Endometrium (tissue), 2 donors: ENCODE measurements around the gene CTIF.

ENCODE experiments used
- FAIRE-seq: peaks from 2 replicates; lab custom pipeline; 2012; peaks lifted over from hg19 to GRCh38; lab: Jason Lieb, UNC
- donor health status: control.
- donor health status: control.

CTIF gene

DNA sequence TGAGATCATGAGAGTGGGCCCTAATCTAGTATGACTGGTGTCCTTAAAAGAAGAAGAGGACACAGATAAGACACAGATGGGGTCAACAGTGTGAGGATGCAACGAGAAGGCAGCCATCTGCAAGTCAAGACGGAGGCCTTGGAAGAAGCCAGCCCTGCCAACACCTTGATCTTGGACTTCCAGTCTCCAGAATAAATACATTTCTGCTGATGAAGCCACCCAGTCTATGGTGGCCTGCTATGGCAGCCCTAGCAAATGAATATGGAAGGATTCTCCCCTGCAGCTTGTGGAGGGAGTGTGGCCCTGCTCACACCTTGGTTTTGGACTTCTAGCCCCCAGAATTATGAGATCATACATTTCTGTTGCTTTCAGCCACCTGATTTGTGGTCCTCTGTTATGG, 12.3 kb downstream of the CTIF start:
- FAIRE-seq, result no peak

DNA sequence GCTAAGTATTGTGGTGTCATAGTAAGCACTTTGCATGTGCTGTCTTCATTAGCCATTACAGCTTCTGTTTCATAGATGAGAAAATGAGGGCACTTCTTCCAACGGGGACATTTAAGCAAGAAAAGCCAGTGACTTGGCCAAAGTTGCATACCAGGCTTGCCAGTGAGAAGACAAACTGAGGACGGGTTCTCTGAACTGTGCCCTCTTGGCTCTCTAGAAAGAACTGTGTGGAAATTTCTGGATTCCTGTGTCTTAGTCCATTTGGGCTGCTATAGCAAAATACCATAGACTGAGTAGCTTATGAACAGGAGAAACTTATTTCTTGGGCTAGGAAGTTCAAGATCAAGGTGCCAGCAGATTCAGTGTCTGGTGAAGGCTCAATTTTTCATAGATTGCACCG, 13.3 kb downstream of the CTIF start:
- FAIRE-seq, result no peak

- no peak for FAIRE-seq
Observed at GRCh38 chr18:48553236-48553635, 14.4 kb downstream of the CTIF start.

- FAIRE-seq, result no peak
Observed at GRCh38 chr18:48554610-48555400, 16.0 kb downstream of the CTIF start.

DNA sequence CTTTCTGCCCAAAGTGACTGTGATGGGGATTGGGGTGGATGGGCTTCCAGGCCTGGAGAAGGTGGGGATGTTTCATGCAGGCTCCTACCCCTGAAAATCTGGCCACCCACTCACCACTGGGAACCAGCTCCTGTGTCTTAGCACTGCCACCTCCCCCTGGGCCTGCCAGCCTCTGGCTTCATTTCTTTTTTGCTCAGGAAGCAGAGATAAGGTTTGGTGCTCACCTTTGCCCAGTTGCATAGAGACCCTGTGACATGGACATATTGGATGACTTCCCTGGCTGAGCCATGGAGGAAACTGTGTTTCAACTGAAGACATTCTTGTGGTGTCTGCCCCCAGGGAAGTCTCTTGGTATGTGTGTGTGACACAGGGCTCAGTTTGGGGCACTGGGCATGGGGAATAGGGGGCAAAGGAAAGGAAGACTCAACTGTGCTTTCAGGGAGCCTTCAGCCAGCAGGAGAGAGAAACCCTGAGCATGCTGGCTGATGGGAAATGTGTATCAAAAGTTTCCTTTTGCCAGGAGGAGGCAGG, 16.7 kb downstream of the CTIF start:
- FAIRE-seq, result no peak

DNA sequence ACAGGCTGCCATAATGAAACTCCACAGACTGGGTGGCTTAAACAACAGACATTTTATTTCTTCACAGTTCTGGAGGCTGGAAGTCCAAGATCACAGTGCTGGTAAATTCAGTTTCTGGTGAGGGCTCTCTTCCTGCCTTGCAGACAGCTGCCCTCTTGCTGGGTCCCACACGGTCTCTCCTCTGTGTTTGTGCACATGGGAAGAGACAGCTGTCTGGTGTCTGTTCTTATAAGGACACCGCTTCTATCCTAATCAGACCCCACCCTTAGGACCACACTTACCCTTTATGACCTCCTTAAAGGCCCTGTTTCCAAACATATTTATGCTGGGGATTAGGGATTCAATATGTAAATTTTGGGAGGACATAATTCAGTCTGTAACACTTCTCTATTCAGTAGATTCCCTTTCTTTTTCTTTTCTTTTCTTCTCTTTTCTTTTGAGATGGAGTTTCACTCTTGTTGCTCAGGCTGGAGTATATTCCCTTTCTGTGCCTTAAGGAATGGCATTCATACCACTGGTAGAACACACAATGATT, 18.9 kb downstream of the CTIF start:
- no peak for FAIRE-seq

DNA sequence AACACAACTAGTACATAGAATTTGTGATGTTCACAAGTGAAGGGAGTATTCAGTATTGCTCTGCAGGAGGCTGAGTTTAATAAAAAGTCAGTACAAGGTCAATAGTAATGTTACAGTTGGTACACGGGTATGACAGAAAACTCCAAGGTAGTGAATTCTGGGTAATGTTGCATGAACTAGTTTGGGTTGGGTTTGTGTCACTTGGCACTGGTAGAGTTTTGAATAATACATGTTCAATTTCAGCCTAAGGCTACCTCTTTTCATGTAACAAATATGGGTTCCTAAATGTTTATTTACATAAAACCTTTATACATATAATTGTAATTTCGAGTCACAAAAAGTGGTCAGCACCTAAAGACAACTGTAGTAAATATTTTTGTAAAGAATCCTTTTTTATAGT, 19.4 kb downstream of the CTIF start:
- no peak for FAIRE-seq

DNA sequence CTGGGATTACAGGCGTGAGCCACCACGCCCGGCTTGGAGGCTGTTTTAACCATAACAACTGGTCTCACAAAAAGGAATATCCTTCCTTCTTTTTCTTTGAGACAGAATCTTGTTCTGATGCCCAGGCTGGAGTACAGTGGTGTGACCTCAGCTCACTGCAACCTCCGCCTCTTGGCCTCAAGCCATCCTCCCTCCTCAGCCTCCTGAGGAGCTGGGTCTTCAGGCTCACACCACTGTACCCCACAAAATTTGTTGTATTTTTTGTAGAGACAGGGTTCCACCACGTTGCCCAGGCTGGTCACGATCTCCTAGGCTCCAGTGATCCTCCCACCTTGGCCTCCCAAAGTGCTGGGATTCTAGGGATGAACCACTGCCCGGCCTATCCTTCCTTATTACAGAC, 21.7 kb downstream of the CTIF start:
- FAIRE-seq, result no peak

GRCh38 chr18:48562075-48562474, 23.2 kb downstream of the CTIF start:
- no peak for FAIRE-seq

DNA sequence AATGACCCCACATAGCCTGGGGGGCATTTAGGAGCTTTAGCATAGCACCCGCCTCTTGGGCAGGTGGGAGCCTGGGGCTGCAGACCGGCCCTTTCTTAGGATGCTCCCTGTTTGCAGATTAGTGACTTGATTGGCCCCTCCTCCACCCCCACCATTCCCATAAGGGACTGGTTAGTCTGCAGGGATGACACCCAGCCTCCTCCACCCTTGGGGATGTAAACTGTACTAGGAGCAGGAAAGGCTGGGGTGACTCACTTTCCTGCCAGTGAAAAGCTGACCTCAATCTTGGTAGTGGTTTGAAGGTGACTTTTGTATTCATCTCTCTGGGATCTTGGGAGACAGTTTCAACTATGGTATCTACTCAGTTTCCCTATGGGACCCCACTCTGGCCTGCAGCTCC, 24.2 kb downstream of the CTIF start:
- no peak for FAIRE-seq

GRCh38 chr18:48564139-48564538, 25.3 kb downstream of the CTIF start:
- FAIRE-seq, result no peak

DNA sequence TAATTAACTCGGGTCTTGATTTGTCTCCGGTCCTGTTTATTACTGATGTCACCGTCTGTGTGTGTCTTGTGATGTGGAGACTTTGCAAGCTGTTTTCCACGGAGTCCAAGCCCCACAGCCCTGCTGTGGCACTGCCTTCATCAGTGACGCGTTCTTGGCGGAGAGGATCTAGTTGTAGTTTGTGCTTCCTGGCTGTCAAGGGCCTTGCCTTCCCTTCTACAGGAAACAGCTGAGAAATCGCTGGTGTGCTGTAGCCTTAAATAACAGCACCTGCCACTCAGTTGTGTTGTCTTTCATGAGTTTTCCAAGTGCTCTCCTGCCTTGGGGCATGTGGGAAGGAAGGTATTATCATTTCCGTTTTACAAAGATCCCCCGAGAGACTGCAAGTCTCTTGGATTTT, 26.3 kb downstream of the CTIF start:
- FAIRE-seq, result no peak

DNA sequence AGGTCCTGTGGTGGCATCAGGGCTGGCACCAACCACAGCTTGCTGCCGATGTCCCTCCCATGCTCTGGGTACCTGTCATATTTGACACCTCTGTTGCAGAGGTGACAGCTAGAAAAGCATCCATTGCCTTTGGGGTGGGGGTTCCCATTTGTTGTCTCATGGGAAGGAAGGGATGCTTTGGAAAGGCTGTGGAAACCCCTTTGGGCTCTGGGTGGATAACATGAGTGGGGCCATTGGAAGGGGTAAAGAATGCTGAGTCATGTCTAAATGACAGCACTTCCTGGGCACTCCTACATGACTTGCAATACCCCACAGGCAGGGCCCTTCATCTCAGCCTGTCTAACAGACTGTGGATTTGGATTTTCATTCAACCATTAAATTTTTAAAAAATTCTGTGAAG, 27.8 kb downstream of the CTIF start:
- FAIRE-seq, result no peak

GRCh38 chr18:48567388-48567787, 28.6 kb downstream of the CTIF start:
- no peak for FAIRE-seq

- FAIRE-seq, result no peak
Observed at GRCh38 chr18:48569139-48569914, 30.5 kb downstream of the CTIF start.

DNA sequence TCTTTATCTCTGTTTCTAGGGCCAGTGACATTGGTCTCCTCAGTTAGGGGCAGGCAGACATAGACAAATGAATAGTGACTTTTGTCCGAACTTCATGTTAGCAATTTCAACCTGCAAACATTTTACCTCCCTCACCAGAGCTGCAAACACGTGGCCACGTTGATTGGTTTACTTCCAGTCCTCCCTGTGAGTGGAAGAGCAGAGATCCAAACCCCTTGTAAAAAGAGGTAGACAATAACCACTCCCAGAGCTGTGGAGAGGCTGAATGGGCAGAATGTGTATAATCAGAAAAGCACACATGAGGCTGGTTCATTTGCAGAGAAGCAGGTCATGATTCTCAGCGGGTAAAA, 31.1 kb downstream of the CTIF start:
- FAIRE-seq, result no peak

DNA sequence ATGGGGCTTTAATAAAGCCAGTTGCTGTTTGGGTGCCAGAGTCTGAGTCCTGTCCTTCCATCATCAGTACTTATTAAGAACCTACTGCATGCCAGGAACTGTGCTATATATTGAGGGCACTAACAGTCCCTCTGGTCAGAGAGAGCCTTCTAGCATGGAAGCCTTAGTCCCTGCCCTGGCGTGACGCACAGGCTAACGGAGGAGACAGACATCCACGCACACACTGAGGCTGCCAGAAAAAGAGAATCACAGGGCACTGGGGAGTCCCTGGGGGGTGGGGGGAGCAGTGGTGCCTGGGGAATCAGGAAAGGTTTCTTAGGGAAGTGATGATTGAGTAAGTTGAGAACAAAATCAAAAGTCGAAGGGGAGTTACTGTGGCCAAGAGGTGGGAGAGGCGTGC, 31.5 kb downstream of the CTIF start:
- no peak for FAIRE-seq

- no peak for FAIRE-seq
Observed at GRCh38 chr18:48571639-48572384, 33.0 kb downstream of the CTIF start.

DNA sequence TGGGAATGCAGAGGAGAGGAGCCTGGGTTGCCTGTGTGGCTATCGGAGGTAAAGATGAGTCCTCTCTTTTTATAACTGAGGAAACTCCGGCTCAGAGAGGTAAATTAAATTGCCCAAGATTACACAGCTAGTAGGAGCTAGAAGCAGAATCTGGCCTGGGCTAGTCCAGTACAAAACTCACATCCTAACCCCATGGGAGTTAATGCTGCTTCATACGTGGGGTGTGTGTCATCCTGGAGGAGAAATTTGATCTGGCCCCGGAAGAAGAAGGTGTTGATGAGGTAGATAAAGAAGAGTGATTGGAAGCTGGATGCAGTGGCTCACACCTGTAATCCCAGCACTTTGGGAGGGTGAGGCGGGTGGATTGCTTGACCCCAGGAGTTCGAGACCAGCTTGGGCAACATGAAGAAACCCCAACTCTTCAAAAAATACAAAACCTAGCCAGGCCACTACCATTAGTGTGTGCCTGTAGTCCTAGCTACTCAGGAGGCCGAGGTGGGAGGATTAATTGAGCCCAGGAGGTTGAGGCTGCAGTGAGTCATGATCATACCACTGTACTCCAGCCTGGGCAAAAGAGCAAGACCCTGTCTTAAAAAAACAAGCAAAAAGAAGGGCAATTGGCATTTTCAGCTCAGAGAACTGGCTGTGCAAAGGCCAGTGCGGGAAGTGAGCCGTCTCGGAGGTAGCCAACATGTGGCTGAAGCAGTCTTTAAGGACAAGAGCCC, 33.7 kb downstream of the CTIF start:
- no peak for FAIRE-seq

DNA sequence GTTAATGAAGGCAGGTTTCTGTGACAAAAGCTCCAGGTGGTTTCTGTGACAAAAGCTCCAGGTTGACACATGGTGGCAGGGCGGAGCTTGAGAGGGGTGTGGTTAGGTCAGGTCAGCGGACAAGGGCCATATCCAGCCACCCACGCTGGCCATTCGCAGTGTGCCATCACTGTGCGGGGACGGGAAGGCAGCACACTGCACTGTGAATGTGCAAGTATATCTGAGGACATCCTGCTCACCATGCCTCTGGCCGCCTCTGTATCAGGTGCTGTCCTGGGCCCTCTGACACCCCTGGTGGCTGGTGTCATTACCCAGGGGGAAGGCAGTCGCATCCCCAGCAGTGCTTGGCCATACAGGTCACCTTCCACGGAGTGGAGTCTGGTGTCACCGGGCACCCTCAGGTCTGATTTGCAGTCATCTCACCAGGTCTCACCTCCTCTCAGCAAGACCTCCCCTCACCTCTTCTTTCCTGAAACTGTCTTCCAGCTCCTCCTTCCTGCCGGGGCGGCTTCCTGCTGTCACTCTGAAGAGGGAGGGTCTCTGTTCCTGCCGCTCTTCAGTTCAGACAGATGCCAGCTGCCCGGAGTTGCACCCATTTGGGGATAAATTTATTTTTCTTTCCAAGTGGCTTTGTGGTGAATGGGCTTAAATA, 34.9 kb downstream of the CTIF start:
- FAIRE-seq, result no peak

DNA sequence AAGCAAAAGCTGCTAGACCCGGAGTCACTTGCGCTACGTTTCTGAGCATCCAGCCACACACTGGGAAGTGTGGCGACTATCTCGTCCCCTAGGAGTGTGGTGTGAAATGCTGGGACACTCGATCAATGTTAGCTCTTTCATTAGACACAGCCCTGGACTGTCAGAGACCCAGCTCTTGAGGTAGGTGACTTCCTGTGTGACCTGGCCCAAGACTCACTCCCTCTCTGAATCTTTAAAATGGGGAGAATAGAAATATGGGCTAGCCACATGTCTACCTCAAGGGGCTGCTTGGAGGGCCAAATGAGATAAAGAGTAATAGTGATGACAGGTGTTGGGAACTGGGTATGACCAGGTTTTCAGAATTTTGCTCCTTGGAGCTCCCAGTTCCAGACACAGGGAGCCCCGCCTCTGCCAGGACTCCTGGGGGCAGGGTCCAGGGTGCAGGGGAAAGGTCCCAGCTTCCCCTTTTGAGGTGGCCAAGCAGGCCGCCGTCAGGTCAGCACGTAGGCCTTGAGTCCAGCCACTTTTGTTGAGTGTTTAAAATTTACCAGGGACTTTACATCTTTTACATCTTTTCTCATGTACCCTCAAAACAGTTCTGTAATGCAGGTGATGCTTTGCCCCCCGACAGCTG, 36.0 kb downstream of the CTIF start:
- FAIRE-seq, result no peak
